ENCODE results near the gene CD2BP2. TPM values are rescaled to one million over a fixed set of nuclear protein-coding genes. Genes with fewer than 3 reads are reported as not detected.

The CD2BP2 gene
- total and polyA plus RNA-seq, 2 experiments from 2014 or later: 47.2 to 63.1 TPM

GRCh38 chr16:30368122-30368791 lies 13.1 kb upstream of the CD2BP2 start:
- H3K4me1 ChIP-seq (ENCODE audit: low read depth): peaks cover 41% of the 10 kb centered on the region
- H3K27me3 ChIP-seq: no peaks in the 10 kb centered on the region
- no peaks in the 10 kb centered on the region for H3K9me3 ChIP-seq (ENCODE audit: low read depth)
- H3K4me3 ChIP-seq: peak overlapping the region; percentile 91
- H3K36me3 ChIP-seq: no peaks in the 10 kb centered on the region
- no peak for TF ChIP-seq CTCF (IDR thresholded peaks at IDR 0.05; ENCODE audit: low read depth, low read length)
- DNase-seq (ENCODE audit: low read depth in 1 of 2, low spot score in 1 of 2): peak in 1 of 2 donors; percentile 62
- peak overlapping the region; percentile 89 for H3K27ac ChIP-seq

DNA sequence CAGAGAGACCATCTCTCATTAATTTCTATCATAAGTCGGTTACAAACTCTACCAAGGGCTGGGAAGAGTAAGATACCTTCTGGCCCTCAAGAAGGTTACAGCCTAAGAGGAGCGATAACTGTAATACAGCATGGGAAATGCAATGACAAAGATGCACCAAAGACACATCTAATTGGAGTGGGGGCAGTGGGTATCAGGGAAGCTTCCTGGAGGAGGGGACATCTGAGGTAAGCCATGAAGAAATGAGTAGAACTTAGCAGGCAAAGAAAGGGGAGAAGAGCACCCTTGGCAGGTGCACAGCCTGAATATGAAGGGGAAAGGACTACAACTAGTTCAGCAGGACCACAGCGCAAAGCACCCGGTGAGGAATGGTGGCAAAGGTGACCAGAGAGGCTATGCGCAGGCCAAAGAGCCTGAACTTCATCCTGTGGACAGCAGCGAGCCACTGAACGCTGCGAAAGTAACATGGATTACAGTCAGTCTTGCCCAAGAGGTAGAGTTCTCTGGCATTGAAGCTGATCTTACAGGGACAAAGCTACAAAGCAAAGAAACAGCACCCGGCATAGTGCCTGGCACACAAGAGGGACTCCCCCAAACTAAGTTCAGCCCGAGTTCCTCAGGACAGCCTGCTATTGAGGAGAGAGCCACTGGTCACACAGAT lies 12.4 kb upstream of the CD2BP2 start:
- no peaks in the 10 kb centered on the region for H3K9me3 ChIP-seq (ENCODE audit: low read depth)
- no peak for TF ChIP-seq CTCF (IDR thresholded peaks at IDR 0.05; ENCODE audit: low read depth, low read length)
- peak overlapping the region; percentile 91 for H3K4me3 ChIP-seq
- H3K27me3 ChIP-seq: no peaks in the 10 kb centered on the region
- H3K36me3 ChIP-seq: no peaks in the 10 kb centered on the region
- DNase-seq (ENCODE audit: low read depth in 1 of 2, low spot score in 1 of 2): no peak
- H3K4me1 ChIP-seq (ENCODE audit: low read depth): peaks cover 37% of the 10 kb centered on the region
- no peak overlapping the region for H3K27ac ChIP-seq

DNA sequence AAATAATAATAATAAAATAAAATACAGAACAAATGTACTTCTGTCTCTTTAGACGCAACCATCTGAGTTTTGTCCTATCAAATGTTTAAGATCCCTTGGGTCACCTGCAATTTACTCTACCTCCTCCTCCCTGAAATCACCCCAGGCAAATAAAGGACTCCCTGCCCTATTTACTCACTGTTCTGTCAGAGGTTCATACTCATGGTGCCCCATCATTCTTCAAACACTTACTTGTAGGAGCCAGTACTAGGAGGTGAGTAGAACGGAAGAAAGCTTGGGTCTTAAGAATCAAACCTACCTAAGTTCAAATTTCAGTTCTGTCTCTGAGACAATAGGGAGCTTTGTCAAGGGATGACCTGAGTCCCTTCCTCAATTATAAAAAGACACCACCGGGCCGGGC lies 11.4 kb upstream of the CD2BP2 start:
- Histone ChIP-seq H3K4me1 (ENCODE audit: low read depth) (peaks cover 28% of the 10 kb centered on the region), H3K4me3 (no peak overlapping the region), H3K27me3 (no peaks in the 10 kb centered on the region), H3K36me3 (no peaks in the 10 kb centered on the region), H3K9me3 (ENCODE audit: low read depth) (no peaks in the 10 kb centered on the region), H3K27ac (no peak overlapping the region)
- TF ChIP-seq CTCF (IDR thresholded peaks at IDR 0.05; ENCODE audit: low read depth, low read length): no peak
- DNase-seq (ENCODE audit: low read depth in 1 of 2, low spot score in 1 of 2): no peak

DNA sequence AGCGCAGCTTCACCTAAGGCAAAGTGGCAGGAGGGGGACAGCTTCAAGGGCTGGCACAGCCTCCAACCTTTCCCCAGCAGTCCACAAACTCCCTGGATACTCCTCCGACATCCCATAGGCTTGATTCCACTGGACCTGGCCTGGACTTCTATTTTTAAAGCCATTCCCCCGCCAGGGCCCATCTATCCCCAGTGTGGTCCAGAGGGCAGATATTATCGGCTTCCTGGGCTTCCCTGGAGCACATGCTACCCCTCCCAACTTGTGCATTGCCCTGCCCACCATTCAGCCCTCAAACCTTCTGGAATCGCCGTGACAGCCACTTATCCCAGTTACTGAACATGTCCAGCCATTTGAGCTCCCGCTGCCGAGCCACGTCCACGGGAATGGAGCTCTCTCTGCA lies 10.1 kb upstream of the CD2BP2 start:
- Histone ChIP-seq H3K9me3 (ENCODE audit: low read depth) (no peaks in the 10 kb centered on the region), H3K4me3 (no peak overlapping the region), H3K27ac (peak overlapping the region; percentile 60), H3K36me3 (no peaks in the 10 kb centered on the region), H3K4me1 (ENCODE audit: low read depth) (peaks cover 25% of the 10 kb centered on the region), H3K27me3 (no peaks in the 10 kb centered on the region)
- peak in 1 of 2 donors; percentile 52 for DNase-seq (ENCODE audit: low read depth in 1 of 2, low spot score in 1 of 2)
- TF ChIP-seq CTCF (IDR thresholded peaks at IDR 0.05; ENCODE audit: low read depth, low read length): no peak

DNA sequence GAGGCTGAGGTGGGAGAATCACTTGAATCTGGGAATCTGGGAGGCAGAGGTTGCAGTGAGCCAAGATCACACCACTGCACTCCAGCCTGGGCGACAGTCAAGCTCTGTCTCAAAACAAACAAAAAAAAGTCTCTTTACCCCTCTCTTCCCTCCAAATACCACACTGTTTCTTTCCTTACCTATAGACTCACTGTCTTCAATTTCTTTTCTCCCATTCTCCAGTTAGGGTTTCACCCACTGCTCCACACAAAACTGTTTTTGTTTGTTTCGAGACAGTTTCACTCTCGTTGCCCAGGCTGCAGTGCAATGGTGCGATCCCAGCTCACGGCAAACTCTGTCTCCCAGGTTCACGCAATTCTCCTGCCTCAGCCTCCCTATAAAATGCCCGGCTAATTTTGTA lies 6.1 kb upstream of the CD2BP2 start:
- Histone ChIP-seq H3K9me3 (ENCODE audit: low read depth) (no peaks in the 10 kb centered on the region), H3K4me3 (no peak overlapping the region), H3K4me1 (ENCODE audit: low read depth) (peaks cover 3% of the 10 kb centered on the region), H3K36me3 (peaks cover 3% of the 10 kb centered on the region), H3K27me3 (no peaks in the 10 kb centered on the region), H3K27ac (no peak overlapping the region)
- no peak for DNase-seq (ENCODE audit: low read depth in 1 of 2, low spot score in 1 of 2)
- no peak for TF ChIP-seq CTCF (IDR thresholded peaks at IDR 0.05; ENCODE audit: low read depth, low read length)

Measured in cardiac muscle cell (in vitro differentiated cells and primary cell).